ENCODE results near the gene TBC1D14. TPM values are rescaled to one million over a fixed set of nuclear protein-coding genes. Genes with fewer than 3 reads are reported as not detected.

The TBC1D14 gene
- total and polyA plus RNA-seq, 4 donors, result 15.1 to 60.1 (median 46.4) TPM

DNA sequence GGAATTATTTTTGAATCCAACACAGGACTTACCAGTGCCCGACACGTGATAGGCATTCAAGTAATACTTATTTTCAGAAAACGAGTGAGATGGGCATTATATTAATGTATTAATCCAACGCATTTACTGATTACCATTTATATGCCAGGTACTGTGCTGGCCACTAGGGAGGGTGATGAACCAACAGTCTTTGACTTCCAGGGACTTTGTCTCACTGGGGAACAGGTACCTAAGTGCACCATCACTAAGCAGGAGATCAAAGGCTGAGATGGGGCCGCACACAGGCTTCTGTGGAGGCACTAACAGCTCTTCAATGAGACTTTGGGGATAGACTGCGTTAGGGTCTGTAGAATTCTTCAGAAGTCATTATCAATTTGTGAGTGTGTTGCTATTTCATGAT is 127.8 kb downstream of the TBC1D14 start:
- ATAC-seq (ENCODE audit: insufficient read depth, low FRiP score) (no peak), DNase-seq (no peak)
- Histone ChIP-seq H3K36me3 (ENCODE audit: control insufficient read depth in 4 of 4, insufficient read depth in 4 of 4, low read length in 4 of 4) (peaks cover 0 to 1% (median 0%) of the 10 kb centered on the region in 4 donors), H3K27ac (ENCODE audit: low read depth in 1 of 2, low read length in 1 of 2) (no peak overlapping the region), H3K4me1 (ENCODE audit: control insufficient read depth in 5 of 5, insufficient read depth in 5 of 5, low read length in 5 of 5) (peaks cover 0 to 10% (median 2%) of the 10 kb centered on the region in 5 donors), H3K9me3 (ENCODE audit: control insufficient read depth in 4 of 4, insufficient read depth in 3 of 4, low read length in 3 of 4) (no peaks in the 10 kb centered on the region), H3K27me3 (ENCODE audit: control insufficient read depth in 3 of 3, insufficient read depth in 3 of 3, low read length in 2 of 3) (no peaks in the 10 kb centered on the region), H3K4me3 (no peak overlapping the region), H3K9ac (ENCODE audit: insufficient read depth in 1 of 2, low read length in 2 of 2) (no peak overlapping the region)
- no peak for TF ChIP-seq CTCF (IDR thresholded peaks at IDR 0.05; ENCODE audit: control extremely low read depth, extremely low read depth)
- WGBS, 2 donors, result 72 to 81% methylated on average over 6 of the region's 6 CpGs

GRCh38 chr4:7040765-7041164 is 131.1 kb downstream of the TBC1D14 start:
- no peaks in the 10 kb centered on the region for H3K36me3 ChIP-seq (ENCODE audit: control insufficient read depth in 4 of 4, insufficient read depth in 4 of 4, low read length in 4 of 4)
- peaks cover 6 to 24% (median 8%) of the 10 kb centered on the region in 5 donors for H3K4me1 ChIP-seq (ENCODE audit: control insufficient read depth in 5 of 5, insufficient read depth in 5 of 5, low read length in 5 of 5)
- WGBS, 2 donors, result 78 to 87% methylated on average over 4 of the region's 4 CpGs
- no peak overlapping the region for H3K4me3 ChIP-seq
- no peak for TF ChIP-seq CTCF (IDR thresholded peaks at IDR 0.05; ENCODE audit: control extremely low read depth, extremely low read depth)
- H3K9me3 ChIP-seq (ENCODE audit: control insufficient read depth in 4 of 4, insufficient read depth in 3 of 4, low read length in 3 of 4), result no peaks in the 10 kb centered on the region
- H3K9ac ChIP-seq (ENCODE audit: insufficient read depth in 1 of 2, low read length in 2 of 2), result no peak overlapping the region
- no peak overlapping the region for H3K27ac ChIP-seq (ENCODE audit: low read depth in 1 of 2, low read length in 1 of 2)
- DNase-seq (no peak), ATAC-seq (ENCODE audit: insufficient read depth, low FRiP score) (no peak)
- no peaks in the 10 kb centered on the region for H3K27me3 ChIP-seq (ENCODE audit: control insufficient read depth in 3 of 3, insufficient read depth in 3 of 3, low read length in 2 of 3)

DNA sequence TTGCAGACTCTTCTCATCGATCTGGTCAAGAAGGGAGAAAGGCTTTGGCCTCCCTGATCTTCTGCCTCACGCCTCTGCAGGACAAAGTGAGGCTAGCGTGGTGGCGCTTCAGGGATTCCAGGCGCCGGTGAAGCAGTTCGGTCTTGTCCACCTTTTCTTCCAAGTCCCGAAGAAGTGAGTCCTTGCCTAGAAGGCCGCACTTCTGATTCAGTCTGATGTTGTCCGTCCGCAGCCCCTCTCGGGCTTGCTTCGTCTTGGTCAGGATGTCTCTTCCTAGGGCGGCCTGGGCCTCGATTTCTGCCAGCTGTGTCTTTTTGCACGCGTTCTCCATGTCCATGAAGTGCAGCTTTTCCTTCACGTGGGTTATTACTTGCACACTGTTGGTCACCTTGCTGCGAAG is 131.6 kb downstream of the TBC1D14 start:
- H3K4me3 ChIP-seq, result no peak overlapping the region
- H3K27me3 ChIP-seq (ENCODE audit: control insufficient read depth in 3 of 3, insufficient read depth in 3 of 3, low read length in 2 of 3), result no peaks in the 10 kb centered on the region
- H3K27ac ChIP-seq (ENCODE audit: low read depth in 1 of 2, low read length in 1 of 2), result no peak overlapping the region
- no peak for TF ChIP-seq CTCF (IDR thresholded peaks at IDR 0.05; ENCODE audit: control extremely low read depth, extremely low read depth)
- no peak overlapping the region for H3K9ac ChIP-seq (ENCODE audit: insufficient read depth in 1 of 2, low read length in 2 of 2)
- H3K9me3 ChIP-seq (ENCODE audit: control insufficient read depth in 4 of 4, insufficient read depth in 3 of 4, low read length in 3 of 4), result no peaks in the 10 kb centered on the region
- 86 to 92% methylated on average over 19 of the region's 19 CpGs for WGBS, 2 donors
- no peak for DNase-seq
- peaks cover 7 to 24% (median 13%) of the 10 kb centered on the region in 5 donors for H3K4me1 ChIP-seq (ENCODE audit: control insufficient read depth in 5 of 5, insufficient read depth in 5 of 5, low read length in 5 of 5)
- peaks cover 0 to 2% (median 0%) of the 10 kb centered on the region in 4 donors for H3K36me3 ChIP-seq (ENCODE audit: control insufficient read depth in 4 of 4, insufficient read depth in 4 of 4, low read length in 4 of 4)
- ATAC-seq (ENCODE audit: insufficient read depth, low FRiP score), result no peak

Data from lung (tissue), 12 donors.